ENCODE measurements around the gene TNFAIP8. TPM values are rescaled to one million over a fixed set of nuclear protein-coding genes. Genes with fewer than 3 reads are reported as not detected.

TNFAIP8 gene
- total RNA-seq, 3 donors from 2014 or later = 275 to 314 (median 282) TPM

- Mint-ChIP-seq H3K9me3 (peaks cover 4% of the 10 kb centered on the region), H3K4me3 (peak overlapping the region; percentile 100), H3K4me1 (ENCODE audit: low read depth) (peaks cover 80% of the 10 kb centered on the region), H3K27me3 (ENCODE audit: low read depth) (no peaks in the 10 kb centered on the region), H3K36me3 (ENCODE audit: insufficient read depth) (peaks cover 87% of the 10 kb centered on the region)
- ATAC-seq (no peak), DNase-seq (no peak)
Measured at GRCh38 chr5:119361594-119362125, 5.8 kb downstream of the TNFAIP8 start.

GRCh38 chr5:119362714-119363113 lies 6.9 kb downstream of the TNFAIP8 start:
- Mint-ChIP-seq H3K4me3 (peak overlapping the region; percentile 100), H3K27me3 (ENCODE audit: low read depth) (no peaks in the 10 kb centered on the region), H3K36me3 (ENCODE audit: insufficient read depth) (peaks cover 84% of the 10 kb centered on the region), H3K9me3 (peaks cover 4% of the 10 kb centered on the region), H3K4me1 (ENCODE audit: low read depth) (peaks cover 88% of the 10 kb centered on the region)
- ATAC-seq = no peak
- no peak for DNase-seq

GRCh38 chr5:119363271-119363670 lies 7.5 kb downstream of the TNFAIP8 start:
- peaks cover 80% of the 10 kb centered on the region for H3K36me3 Mint-ChIP-seq (ENCODE audit: insufficient read depth)
- H3K27me3 Mint-ChIP-seq (ENCODE audit: low read depth) = no peaks in the 10 kb centered on the region
- ATAC-seq (no peak), DNase-seq (no peak)
- H3K4me3 Mint-ChIP-seq = peak overlapping the region; percentile 100
- peaks cover 4% of the 10 kb centered on the region for H3K9me3 Mint-ChIP-seq
- H3K4me1 Mint-ChIP-seq (ENCODE audit: low read depth) = peaks cover 93% of the 10 kb centered on the region

- peak; percentile 23 to 27 for ATAC-seq
- peaks cover 78% of the 10 kb centered on the region for H3K36me3 Mint-ChIP-seq (ENCODE audit: insufficient read depth)
- peaks cover 98% of the 10 kb centered on the region for H3K4me1 Mint-ChIP-seq (ENCODE audit: low read depth)
- DNase-seq = no peak
- H3K27me3 Mint-ChIP-seq (ENCODE audit: low read depth) = no peaks in the 10 kb centered on the region
- peak overlapping the region; percentile 100 for H3K4me3 Mint-ChIP-seq
- peaks cover 4% of the 10 kb centered on the region for H3K9me3 Mint-ChIP-seq
Measured at GRCh38 chr5:119363936-119364335, 8.1 kb downstream of the TNFAIP8 start.

GRCh38 chr5:119365847-119366539 lies 10.2 kb downstream of the TNFAIP8 start:
- no peak for DNase-seq
- Mint-ChIP-seq H3K4me1 (ENCODE audit: low read depth) (peaks cover 98% of the 10 kb centered on the region), H3K36me3 (ENCODE audit: insufficient read depth) (peaks cover 72% of the 10 kb centered on the region), H3K27me3 (ENCODE audit: low read depth) (no peaks in the 10 kb centered on the region), H3K9me3 (peaks cover 4% of the 10 kb centered on the region), H3K4me3 (peak overlapping the region; percentile 79)
- no peak for ATAC-seq

GRCh38 chr5:119366540-119366881 lies 10.7 kb downstream of the TNFAIP8 start:
- no peaks in the 10 kb centered on the region for H3K27me3 Mint-ChIP-seq (ENCODE audit: low read depth)
- H3K9me3 Mint-ChIP-seq = peaks cover 4% of the 10 kb centered on the region
- no peak for ATAC-seq
- no peak for DNase-seq
- peak overlapping the region; percentile 79 for H3K4me3 Mint-ChIP-seq
- peaks cover 98% of the 10 kb centered on the region for H3K4me1 Mint-ChIP-seq (ENCODE audit: low read depth)
- peaks cover 73% of the 10 kb centered on the region for H3K36me3 Mint-ChIP-seq (ENCODE audit: insufficient read depth)

- no peaks in the 10 kb centered on the region for H3K27me3 Mint-ChIP-seq (ENCODE audit: low read depth)
- ATAC-seq (peak; percentile 62 to 65), DNase-seq (no peak)
- H3K9me3 Mint-ChIP-seq = peaks cover 4% of the 10 kb centered on the region
- H3K36me3 Mint-ChIP-seq (ENCODE audit: insufficient read depth) = peaks cover 64% of the 10 kb centered on the region
- H3K4me1 Mint-ChIP-seq (ENCODE audit: low read depth) = peaks cover 90% of the 10 kb centered on the region
- H3K4me3 Mint-ChIP-seq = peak overlapping the region; percentile 79
Measured at GRCh38 chr5:119367502-119368237, 11.9 kb downstream of the TNFAIP8 start.

GRCh38 chr5:119368238-119368630 lies 12.4 kb downstream of the TNFAIP8 start:
- peaks cover 63% of the 10 kb centered on the region for H3K36me3 Mint-ChIP-seq (ENCODE audit: insufficient read depth)
- DNase-seq (peak; percentile 54), ATAC-seq (peak; percentile 16 to 34)
- H3K4me1 Mint-ChIP-seq (ENCODE audit: low read depth) = peaks cover 88% of the 10 kb centered on the region
- no peaks in the 10 kb centered on the region for H3K27me3 Mint-ChIP-seq (ENCODE audit: low read depth)
- peaks cover 8% of the 10 kb centered on the region for H3K9me3 Mint-ChIP-seq
- peak overlapping the region; percentile 79 for H3K4me3 Mint-ChIP-seq

- no peak for ATAC-seq
- Mint-ChIP-seq H3K9me3 (peaks cover 6% of the 10 kb centered on the region), H3K27me3 (ENCODE audit: low read depth) (no peaks in the 10 kb centered on the region), H3K36me3 (ENCODE audit: insufficient read depth) (peaks cover 62% of the 10 kb centered on the region), H3K4me3 (peak overlapping the region; percentile 26), H3K4me1 (ENCODE audit: low read depth) (peaks cover 85% of the 10 kb centered on the region)
- DNase-seq = no peak
Measured at GRCh38 chr5:119370486-119370885, 14.7 kb downstream of the TNFAIP8 start.

- Mint-ChIP-seq H3K9me3 (peaks cover 6% of the 10 kb centered on the region), H3K36me3 (ENCODE audit: insufficient read depth) (peaks cover 57% of the 10 kb centered on the region), H3K27me3 (ENCODE audit: low read depth) (no peaks in the 10 kb centered on the region), H3K4me1 (ENCODE audit: low read depth) (peaks cover 78% of the 10 kb centered on the region), H3K4me3 (peak overlapping the region; percentile 43)
- no peak for ATAC-seq
- DNase-seq = no peak
Measured at GRCh38 chr5:119371146-119371545, 15.3 kb downstream of the TNFAIP8 start.

- peak overlapping the region; percentile 39 for H3K4me3 Mint-ChIP-seq
- ATAC-seq = no peak
- DNase-seq = no peak
- no peaks in the 10 kb centered on the region for H3K27me3 Mint-ChIP-seq (ENCODE audit: low read depth)
- peaks cover 75% of the 10 kb centered on the region for H3K4me1 Mint-ChIP-seq (ENCODE audit: low read depth)
- peaks cover 6% of the 10 kb centered on the region for H3K9me3 Mint-ChIP-seq
- H3K36me3 Mint-ChIP-seq (ENCODE audit: insufficient read depth) = peaks cover 57% of the 10 kb centered on the region
Measured at GRCh38 chr5:119373449-119373858, 17.6 kb downstream of the TNFAIP8 start.

- Mint-ChIP-seq H3K9me3 (peaks cover 6% of the 10 kb centered on the region), H3K4me1 (ENCODE audit: low read depth) (peaks cover 74% of the 10 kb centered on the region), H3K36me3 (ENCODE audit: insufficient read depth) (peaks cover 55% of the 10 kb centered on the region), H3K27me3 (ENCODE audit: low read depth) (no peaks in the 10 kb centered on the region), H3K4me3 (no peak overlapping the region)
- ATAC-seq = no peak
- DNase-seq = no peak
Measured at GRCh38 chr5:119374901-119375300, 19.1 kb downstream of the TNFAIP8 start.

GRCh38 chr5:119377066-119377465 lies 21.2 kb downstream of the TNFAIP8 start:
- DNase-seq (no peak), ATAC-seq (no peak)
- Mint-ChIP-seq H3K27me3 (ENCODE audit: low read depth) (no peaks in the 10 kb centered on the region), H3K4me3 (no peak overlapping the region), H3K9me3 (peaks cover 6% of the 10 kb centered on the region), H3K36me3 (ENCODE audit: insufficient read depth) (peaks cover 57% of the 10 kb centered on the region), H3K4me1 (ENCODE audit: low read depth) (peaks cover 69% of the 10 kb centered on the region)

- no peaks in the 10 kb centered on the region for H3K27me3 Mint-ChIP-seq (ENCODE audit: low read depth)
- ATAC-seq (peak; percentile 23 to 33), DNase-seq (no peak)
- H3K9me3 Mint-ChIP-seq = peaks cover 2% of the 10 kb centered on the region
- peak overlapping the region; percentile 51 for H3K4me3 Mint-ChIP-seq
- peaks cover 75% of the 10 kb centered on the region for H3K4me1 Mint-ChIP-seq (ENCODE audit: low read depth)
- H3K36me3 Mint-ChIP-seq (ENCODE audit: insufficient read depth) = peaks cover 56% of the 10 kb centered on the region
Measured at GRCh38 chr5:119378075-119378700, 22.4 kb downstream of the TNFAIP8 start.

All from activated T-cell treated with anti-CD3 and anti-CD28 coated beads, Interleukin-2, amount 50 U/mL, for 4 hours (primary cell).